IPS-18a (cell line): Measurements from ENCODE around the gene ERGIC3.
"Not testable (repeated sequence)": the region's sequence is repeated elsewhere in the genome, so short reads cannot be mapped to it uniquely, and the experiment has no call there.

Experiments
- H3K27ac ChIP-seq: one replicate; pipeline ENCODE4 v1.5.1; 2013; ENCODE audit warnings: low read length
- H3K27me3 ChIP-seq: one replicate; pipeline ENCODE4 v1.6.1; 2013; ENCODE audit warnings: mild to moderate bottlenecking, low read length; ENCODE audit not compliant: control insufficient read depth, insufficient read depth
- H3K36me3 ChIP-seq: one replicate; pipeline ENCODE4 v1.6.1; 2013; ENCODE audit warnings: low read depth, low read length; ENCODE audit not compliant: control insufficient read depth
- H3K4me1 ChIP-seq: one replicate; pipeline ENCODE4 v1.6.1; 2013; ENCODE audit warnings: low read depth, low read length; ENCODE audit not compliant: control insufficient read depth
- H3K4me3 ChIP-seq: one replicate; pipeline ENCODE4 v1.5.1; 2013; ENCODE audit warnings: low read length
- H3K9ac ChIP-seq: one replicate; pipeline ENCODE4 v1.6.1; 2013; ENCODE audit warnings: mild to moderate bottlenecking, low read length, moderate library complexity
- H3K9me3 ChIP-seq: one replicate; pipeline ENCODE4 v1.6.1; 2013; ENCODE audit warnings: low read depth, low read length; ENCODE audit not compliant: control insufficient read depth

The ERGIC3 gene

GRCh38 chr20:35551503-35551902, 9.6 kb downstream of the ERGIC3 start:
- H3K27me3 ChIP-seq: no peaks in the 10 kb centered on the region
- no peaks in the 10 kb centered on the region for H3K4me1 ChIP-seq
- H3K9ac ChIP-seq: no peak overlapping the region
- no peaks in the 10 kb centered on the region for H3K9me3 ChIP-seq
- peaks cover 66% of the 10 kb centered on the region for H3K36me3 ChIP-seq
- H3K4me3 ChIP-seq: no peak overlapping the region
- H3K27ac ChIP-seq: no peak overlapping the region

GRCh38 chr20:35552914-35553313, 11.0 kb downstream of the ERGIC3 start:
- H3K9ac ChIP-seq: no peak overlapping the region
- H3K9me3 ChIP-seq: no peaks in the 10 kb centered on the region
- no peak overlapping the region for H3K27ac ChIP-seq
- no peaks in the 10 kb centered on the region for H3K4me1 ChIP-seq
- no peaks in the 10 kb centered on the region for H3K27me3 ChIP-seq
- peaks cover 71% of the 10 kb centered on the region for H3K36me3 ChIP-seq
- no peak overlapping the region for H3K4me3 ChIP-seq

DNA sequence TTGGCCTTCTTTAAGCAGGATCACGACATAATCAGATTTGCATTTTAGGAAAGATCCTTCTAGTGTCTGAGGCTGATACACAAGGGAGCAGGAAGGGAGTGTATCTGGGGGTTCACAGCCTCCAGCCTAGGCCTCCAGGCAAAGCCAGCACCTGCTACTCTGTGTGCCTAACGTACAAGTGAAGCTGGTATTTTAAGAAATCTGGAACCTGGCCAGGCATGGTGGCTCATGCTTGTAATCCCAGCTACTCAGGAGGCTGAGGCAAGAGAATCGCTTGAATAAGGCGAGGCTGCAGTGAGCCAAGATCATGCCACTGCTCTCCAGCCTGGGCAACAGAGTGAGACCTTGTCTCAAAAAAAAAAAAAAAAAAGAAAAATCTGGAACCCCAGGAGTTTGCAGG, 13.6 kb downstream of the ERGIC3 start:
- H3K9ac ChIP-seq, H3K4me1 ChIP-seq, H3K27me3 ChIP-seq, H3K4me3 ChIP-seq, H3K27ac ChIP-seq, H3K9me3 ChIP-seq: not testable (repeated sequence)
- peaks cover 55% of the 10 kb centered on the region for H3K36me3 ChIP-seq

DNA sequence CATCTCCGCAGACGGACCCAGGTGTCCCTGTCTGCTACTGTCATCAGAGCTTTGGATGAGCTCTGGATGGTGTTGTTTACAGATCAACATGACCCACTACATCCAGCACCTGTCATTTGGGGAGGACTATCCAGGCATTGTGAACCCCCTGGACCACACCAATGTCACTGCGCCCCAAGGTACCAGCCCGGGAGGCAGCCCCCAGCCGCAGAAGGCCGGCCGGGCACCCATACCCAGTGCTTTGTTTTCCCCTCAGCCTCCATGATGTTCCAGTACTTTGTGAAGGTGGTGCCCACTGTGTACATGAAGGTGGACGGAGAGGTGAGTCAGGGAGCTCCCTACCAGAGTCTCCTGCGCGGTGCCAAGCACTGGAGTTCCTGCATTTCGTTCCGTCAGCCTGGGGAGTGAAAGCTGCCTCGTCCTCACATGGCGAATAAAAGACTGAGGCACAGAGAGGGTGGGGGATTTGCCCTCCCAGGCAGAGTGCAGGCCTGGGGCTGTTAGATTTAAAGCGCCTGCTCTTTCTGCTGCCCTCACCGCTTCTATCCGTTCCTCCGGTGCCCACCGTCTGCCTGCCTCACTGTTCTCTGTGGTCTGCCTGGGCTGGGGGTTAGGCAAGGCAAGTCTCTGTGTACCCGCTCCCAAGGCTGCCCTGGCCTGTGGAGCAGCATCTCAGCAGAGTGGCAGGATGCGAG, 14.2 kb downstream of the ERGIC3 start:
- Histone ChIP-seq H3K27me3 (no peaks in the 10 kb centered on the region), H3K27ac (no peak overlapping the region), H3K4me1 (no peaks in the 10 kb centered on the region), H3K4me3 (no peak overlapping the region), H3K9ac (no peak overlapping the region), H3K36me3 (peaks cover 53% of the 10 kb centered on the region), H3K9me3 (no peaks in the 10 kb centered on the region)

- H3K27ac ChIP-seq: no peak overlapping the region
These were observed 15.0 kb downstream of the ERGIC3 start for GRCh38 chr20:35556871-35557270.

GRCh38 chr20:35558451-35558850, 16.6 kb downstream of the ERGIC3 start:
- Histone ChIP-seq H3K27ac (no peak overlapping the region), H3K36me3 (peaks cover 34% of the 10 kb centered on the region), H3K9ac (no peak overlapping the region), H3K4me1 (no peaks in the 10 kb centered on the region), H3K27me3 (no peaks in the 10 kb centered on the region), H3K9me3 (no peaks in the 10 kb centered on the region), H3K4me3 (no peak overlapping the region)

More at GRCh38 chr20:35556871-35557270, 15.0 kb downstream of the ERGIC3 start:
- peaks cover 45% of the 10 kb centered on the region for H3K36me3 ChIP-seq
- no peaks in the 10 kb centered on the region for H3K27me3 ChIP-seq
- no peak overlapping the region for H3K9ac ChIP-seq
- no peaks in the 10 kb centered on the region for H3K4me1 ChIP-seq
- H3K4me3 ChIP-seq: no peak overlapping the region
- H3K9me3 ChIP-seq: no peaks in the 10 kb centered on the region

- Histone ChIP-seq H3K9ac (no peak overlapping the region), H3K36me3 (peaks cover 31% of the 10 kb centered on the region), H3K27ac (no peak overlapping the region), H3K27me3 (no peaks in the 10 kb centered on the region), H3K9me3 (no peaks in the 10 kb centered on the region), H3K4me1 (no peaks in the 10 kb centered on the region), H3K4me3 (no peak overlapping the region)
These were observed 17.3 kb downstream of the ERGIC3 start for GRCh38 chr20:35559042-35559693.

GRCh38 chr20:35560105-35560511, 18.2 kb downstream of the ERGIC3 start:
- Histone ChIP-seq H3K9me3 (no peaks in the 10 kb centered on the region), H3K9ac (no peak overlapping the region), H3K4me1 (no peaks in the 10 kb centered on the region), H3K27ac (no peak overlapping the region), H3K36me3 (peaks cover 27% of the 10 kb centered on the region), H3K4me3 (no peak overlapping the region), H3K27me3 (no peaks in the 10 kb centered on the region)

DNA sequence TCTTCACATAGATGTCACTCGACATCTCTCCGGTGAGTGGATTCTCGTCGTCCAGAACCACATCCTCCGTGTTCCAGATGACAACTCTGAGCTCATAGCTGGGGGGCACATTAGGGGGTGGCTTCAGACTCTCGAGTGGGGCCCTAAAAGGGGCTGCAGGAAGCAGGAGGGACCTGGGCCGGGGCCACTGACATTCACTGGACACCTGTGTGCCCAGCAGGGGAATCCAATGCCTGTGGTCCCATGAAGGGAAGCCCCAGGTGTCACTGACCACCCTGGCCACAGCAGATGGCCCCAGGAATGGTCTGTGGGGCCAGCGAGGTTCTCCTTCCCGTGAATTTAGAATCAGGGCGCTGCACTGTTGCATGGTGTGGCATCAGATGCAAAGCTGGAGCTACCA, 18.7 kb downstream of the ERGIC3 start:
- Histone ChIP-seq H3K9me3 (no peaks in the 10 kb centered on the region), H3K9ac (no peak overlapping the region), H3K27me3 (no peaks in the 10 kb centered on the region), H3K27ac (no peak overlapping the region), H3K4me3 (no peak overlapping the region), H3K4me1 (no peaks in the 10 kb centered on the region), H3K36me3 (peaks cover 22% of the 10 kb centered on the region)

GRCh38 chr20:35561268-35561667, 19.4 kb downstream of the ERGIC3 start:
- Histone ChIP-seq H3K4me3 (no peak overlapping the region), H3K27me3 (no peaks in the 10 kb centered on the region), H3K9ac (no peak overlapping the region), H3K36me3 (peaks cover 15% of the 10 kb centered on the region), H3K9me3 (no peaks in the 10 kb centered on the region), H3K4me1 (no peaks in the 10 kb centered on the region), H3K27ac (no peak overlapping the region)

- H3K27ac ChIP-seq: no peak overlapping the region
- H3K27me3 ChIP-seq: no peaks in the 10 kb centered on the region
- H3K9ac ChIP-seq: no peak overlapping the region
- H3K4me3 ChIP-seq: no peak overlapping the region
- peaks cover 15% of the 10 kb centered on the region for H3K36me3 ChIP-seq
- no peaks in the 10 kb centered on the region for H3K9me3 ChIP-seq
- H3K4me1 ChIP-seq: no peaks in the 10 kb centered on the region
These were observed 19.8 kb downstream of the ERGIC3 start for GRCh38 chr20:35561671-35562070.

GRCh38 chr20:35562541-35563110, 20.7 kb downstream of the ERGIC3 start:
- Histone ChIP-seq H3K27ac (no peak overlapping the region), H3K27me3 (no peaks in the 10 kb centered on the region), H3K4me3 (no peak overlapping the region), H3K9ac (no peak overlapping the region), H3K36me3 (peaks cover 5% of the 10 kb centered on the region), H3K9me3 (no peaks in the 10 kb centered on the region), H3K4me1 (no peaks in the 10 kb centered on the region)
